ENCODE results near the gene HS2ST1. TPM values are rescaled to one million over a fixed set of nuclear protein-coding genes. Genes with fewer than 3 reads are reported as not detected.

HS2ST1 gene
- polyA plus RNA-seq, 3 donors: 2.6 to 6.0 (median 4.2) TPM

- Mint-ChIP-seq H3K4me3 (no peak overlapping the region), H3K9me3 (peaks cover 0 to 4% (median 2%) of the 10 kb centered on the region in 7 donors), H3K36me3 (no peaks in the 10 kb centered on the region), H3K27ac (peak overlapping the region in 1 of 7 donors; percentile 84), H3K4me1 (peaks cover 65% of the 10 kb centered on the region), H3K27me3 (ENCODE audit: low read depth in 3 of 3) (peaks cover 0 to 2% (median 0%) of the 10 kb centered on the region in 3 donors)
- Histone ChIP-seq H3K9ac (ENCODE audit: insufficient read depth, low read length, poor library complexity, severe bottlenecking) (no peak overlapping the region), H3K4me2 (replicated peaks; ENCODE audit: extremely low read depth, low read length, poor library complexity, severe bottlenecking) (no peak overlapping the region), H4K20me1 (ENCODE audit: insufficient read depth, low read length) (no peaks in the 10 kb centered on the region), H3K9me3 (replicated peaks in 1 of 2; ENCODE audit: control insufficient read depth in 1 of 2, insufficient read depth in 1 of 2, low read length in 2 of 2) (no peaks in the 10 kb centered on the region), H2AFZ (ENCODE audit: insufficient read depth, low read depth, low read length, poor library complexity, severe bottlenecking) (no peak overlapping the region), H3K36me3 (replicated peaks in 1 of 2; ENCODE audit: control insufficient read depth in 1 of 2, insufficient read depth in 2 of 2, low read length in 2 of 2) (no peaks in the 10 kb centered on the region), H3K27ac (ENCODE audit: low read depth in 1 of 2, low read length in 2 of 2) (no peak overlapping the region), H3K4me3 (replicated peaks in 1 of 3; ENCODE audit: low read depth in 2 of 3, low read length in 3 of 3) (no peak overlapping the region), H3K79me2 (ENCODE audit: insufficient read depth, low read length) (no peaks in the 10 kb centered on the region), H3K4me1 (ENCODE audit: control insufficient read depth in 1 of 2, insufficient read depth in 2 of 2, low read length in 2 of 2) (peaks cover 50 to 60% of the 10 kb centered on the region in 2 donors), H3K27me3 (ENCODE audit: control insufficient read depth in 2 of 2, insufficient read depth in 2 of 2, low read length in 2 of 2) (no peaks in the 10 kb centered on the region)
- TF ChIP-seq, protein P1, sequence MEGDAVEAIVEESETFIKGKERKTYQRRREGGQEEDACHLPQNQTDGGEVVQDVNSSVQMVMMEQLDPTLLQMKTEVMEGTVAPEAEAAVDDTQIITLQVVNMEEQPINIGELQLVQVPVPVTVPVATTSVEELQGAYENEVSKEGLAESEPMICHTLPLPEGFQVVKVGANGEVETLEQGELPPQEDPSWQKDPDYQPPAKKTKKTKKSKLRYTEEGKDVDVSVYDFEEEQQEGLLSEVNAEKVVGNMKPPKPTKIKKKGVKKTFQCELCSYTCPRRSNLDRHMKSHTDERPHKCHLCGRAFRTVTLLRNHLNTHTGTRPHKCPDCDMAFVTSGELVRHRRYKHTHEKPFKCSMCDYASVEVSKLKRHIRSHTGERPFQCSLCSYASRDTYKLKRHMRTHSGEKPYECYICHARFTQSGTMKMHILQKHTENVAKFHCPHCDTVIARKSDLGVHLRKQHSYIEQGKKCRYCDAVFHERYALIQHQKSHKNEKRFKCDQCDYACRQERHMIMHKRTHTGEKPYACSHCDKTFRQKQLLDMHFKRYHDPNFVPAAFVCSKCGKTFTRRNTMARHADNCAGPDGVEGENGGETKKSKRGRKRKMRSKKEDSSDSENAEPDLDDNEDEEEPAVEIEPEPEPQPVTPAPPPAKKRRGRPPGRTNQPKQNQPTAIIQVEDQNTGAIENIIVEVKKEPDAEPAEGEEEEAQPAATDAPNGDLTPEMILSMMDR (IDR thresholded peaks at IDR 0.05): no peak
- no peak for DNase-seq
- intact Hi-C loops (cut with micrococcal nuclease): no loop called here
- WGBS (ENCODE audit: insufficient coverage): 88% methylated on average over 1 of the region's 2 CpGs
Measured at GRCh38 chr1:87146986-87147385, 232.6 kb downstream of the HS2ST1 start.

GRCh38 chr1:87147851-87148250, 233.4 kb downstream of the HS2ST1 start:
- Histone ChIP-seq H3K27me3 (ENCODE audit: control insufficient read depth in 2 of 2, insufficient read depth in 2 of 2, low read length in 2 of 2) (no peaks in the 10 kb centered on the region), H4K20me1 (ENCODE audit: insufficient read depth, low read length) (no peaks in the 10 kb centered on the region), H3K9me3 (replicated peaks in 1 of 2; ENCODE audit: control insufficient read depth in 1 of 2, insufficient read depth in 1 of 2, low read length in 2 of 2) (no peaks in the 10 kb centered on the region), H3K27ac (ENCODE audit: low read depth in 1 of 2, low read length in 2 of 2) (no peak overlapping the region), H3K4me1 (ENCODE audit: control insufficient read depth in 1 of 2, insufficient read depth in 2 of 2, low read length in 2 of 2) (peaks cover 59 to 68% of the 10 kb centered on the region in 2 donors), H3K79me2 (ENCODE audit: insufficient read depth, low read length) (no peaks in the 10 kb centered on the region), H3K36me3 (replicated peaks in 1 of 2; ENCODE audit: control insufficient read depth in 1 of 2, insufficient read depth in 2 of 2, low read length in 2 of 2) (no peaks in the 10 kb centered on the region), H3K9ac (ENCODE audit: insufficient read depth, low read length, poor library complexity, severe bottlenecking) (no peak overlapping the region), H2AFZ (ENCODE audit: insufficient read depth, low read depth, low read length, poor library complexity, severe bottlenecking) (no peak overlapping the region), H3K4me3 (replicated peaks in 1 of 3; ENCODE audit: low read depth in 2 of 3, low read length in 3 of 3) (no peak overlapping the region), H3K4me2 (replicated peaks; ENCODE audit: extremely low read depth, low read length, poor library complexity, severe bottlenecking) (peak overlapping the region; percentile 70)
- WGBS (ENCODE audit: insufficient coverage): 44% methylated on average over 2 of the region's 3 CpGs
- Mint-ChIP-seq H3K4me3 (no peak overlapping the region), H3K27me3 (ENCODE audit: low read depth in 3 of 3) (peaks cover 0 to 2% (median 0%) of the 10 kb centered on the region in 3 donors), H3K27ac (no peak overlapping the region), H3K9me3 (peaks cover 0 to 4% (median 2%) of the 10 kb centered on the region in 7 donors), H3K36me3 (no peaks in the 10 kb centered on the region), H3K4me1 (peaks cover 74% of the 10 kb centered on the region)
- TF ChIP-seq, protein P1 (IDR thresholded peaks at IDR 0.05): no peak
- intact Hi-C loops (cut with micrococcal nuclease): no loop called here
- DNase-seq: no peak

All from CD14-positive monocyte (primary cell).